Ishikawa (cell line): ENCODE measurements around the gene TAF4.

Experiments
- CEBPB ChIP-seq: IDR thresholded peaks from 2 replicates; pipeline ENCODE4 v1.6.1; 2012
- MAX ChIP-seq: IDR thresholded peaks from 2 replicates; pipeline ENCODE4 v1.6.1; 2012
- ZBTB7A ChIP-seq: IDR thresholded peaks from 2 replicates; pipeline ENCODE4 v1.6.1; 2012; ENCODE audit warnings: low read depth

GRCh38 chr20:62048346-62048761 is 17.3 kb downstream of the TAF4 start:
- TF ChIP-seq MAX (no peak), ZBTB7A (no peak), CEBPB (no peak)
